ENCODE results near the gene KIR3DL2.
"Not testable (repeated sequence)": the region's sequence is repeated elsewhere in the genome, so short reads cannot be mapped to it uniquely, and the experiment has no call there.

The KIR3DL2 gene

GRCh38 chr19:54850061-54850640 is at the start of gene KIR3DL2:
Gene KIR3DL2 (plus strand): TSS chr19:54850443. CDS start chr19:54850476, 33 bp downstream.
- DNase-seq (ENCODE audit: low read depth), result not testable (repeated sequence)

DNA sequence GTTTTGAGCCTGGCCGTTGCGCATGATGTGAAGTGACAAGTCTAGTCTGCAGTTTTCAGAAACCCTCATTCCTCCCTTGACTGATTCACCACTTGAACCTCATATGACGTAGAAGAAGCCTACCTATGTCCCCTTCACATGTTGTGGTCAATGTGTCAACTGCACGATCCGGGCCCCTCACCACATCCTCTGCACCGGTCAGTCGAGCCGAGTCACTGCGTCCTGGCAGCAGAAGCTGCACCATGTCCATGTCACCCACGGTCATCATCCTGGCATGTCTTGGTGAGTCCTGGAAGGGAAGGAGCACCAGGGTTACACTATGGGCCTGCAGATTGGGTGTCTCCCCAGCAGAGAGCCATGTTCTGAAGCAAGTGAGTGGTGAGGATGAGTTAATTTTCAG is 46.8 kb upstream of the KIR3DL2 start, which contains the start of gene KIR2DL4:
Gene KIR2DL4, plus strand, starts transcription at position 201 of the 400 bp plus-strand sequence. Its CDS starts 42 bp downstream, at position 243.
- DNase-seq (ENCODE audit: low read depth), result no peak

- DNase-seq (ENCODE audit: low read depth), result no peak
Measured at GRCh38 chr19:54804101-54804500, 46.1 kb upstream of the KIR3DL2 start.

- no peak for DNase-seq (ENCODE audit: low read depth)
Measured at GRCh38 chr19:54804571-54804970, 45.7 kb upstream of the KIR3DL2 start.

DNA sequence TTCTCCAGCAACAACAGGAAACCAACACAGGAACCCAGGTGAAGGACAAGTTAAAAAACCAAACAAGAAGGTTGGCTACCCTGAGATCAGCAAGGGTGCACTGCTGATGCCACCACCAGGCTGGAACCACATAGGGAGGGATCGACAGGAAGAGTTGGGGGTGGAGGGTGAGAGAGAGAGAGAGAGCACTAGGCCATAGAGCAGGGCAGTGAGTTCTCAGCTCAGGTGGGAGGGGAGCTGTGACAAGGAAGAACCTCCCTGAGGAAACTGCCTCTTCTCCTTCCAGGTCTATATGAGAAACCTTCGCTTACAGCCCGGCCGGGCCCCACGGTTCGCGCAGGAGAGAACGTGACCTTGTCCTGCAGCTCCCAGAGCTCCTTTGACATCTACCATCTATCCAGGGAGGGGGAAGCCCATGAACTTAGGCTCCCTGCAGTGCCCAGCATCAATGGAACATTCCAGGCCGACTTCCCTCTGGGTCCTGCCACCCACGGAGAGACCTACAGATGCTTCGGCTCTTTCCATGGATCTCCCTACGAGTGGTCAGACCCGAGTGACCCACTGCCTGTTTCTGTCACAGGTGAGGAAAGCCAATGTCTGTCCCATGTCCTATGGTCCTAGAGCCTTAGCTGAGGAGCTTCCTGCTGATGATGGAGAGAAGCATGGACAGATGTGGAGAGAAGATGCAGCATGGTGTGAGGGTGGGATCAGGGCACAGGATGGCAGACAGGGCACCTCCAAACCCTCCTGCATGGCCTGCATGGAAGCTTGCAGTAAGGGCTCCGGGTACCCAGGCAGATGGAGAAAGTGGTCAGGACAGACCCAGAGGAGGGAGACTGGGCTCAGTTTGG is 44.4 kb upstream of the KIR3DL2 start:
- no peak for DNase-seq (ENCODE audit: low read depth)

DNA sequence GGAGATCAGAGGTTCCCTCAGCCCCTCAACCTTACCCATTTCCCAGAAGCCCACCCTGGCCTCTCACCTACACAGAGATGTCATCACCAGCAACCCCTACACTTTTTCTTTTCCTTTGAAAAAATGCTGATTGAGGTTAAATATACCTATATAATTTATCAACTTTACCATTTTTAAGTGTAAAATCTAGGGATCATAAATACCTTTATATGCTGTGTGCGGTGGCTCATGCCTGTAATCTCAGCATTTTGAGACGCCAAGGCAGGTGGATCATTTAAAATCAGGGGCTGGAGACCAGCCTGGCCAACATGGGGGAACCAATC is 43.8 kb upstream of the KIR3DL2 start:
- DNase-seq (ENCODE audit: low read depth), result no peak

DNA sequence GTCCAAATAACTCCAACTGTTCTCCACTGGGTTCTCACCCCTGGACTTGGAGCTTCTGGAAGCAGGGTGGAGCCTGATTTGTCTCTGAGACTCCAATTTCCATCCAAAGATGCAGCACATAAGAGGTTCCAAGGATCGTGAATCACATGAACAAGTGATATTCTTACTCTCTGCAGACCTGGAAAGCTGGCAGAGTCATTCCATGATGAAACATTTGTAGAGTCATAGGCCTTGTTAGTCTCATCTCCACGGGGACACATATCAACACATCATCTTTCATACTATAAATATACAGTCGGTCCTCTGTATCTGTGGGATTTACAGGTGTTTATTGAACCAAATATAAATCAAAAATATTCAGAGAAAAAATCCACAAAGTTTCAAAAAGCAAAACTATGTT is 35.7 kb upstream of the KIR3DL2 start:
- not testable (repeated sequence) for DNase-seq (ENCODE audit: low read depth)

DNA sequence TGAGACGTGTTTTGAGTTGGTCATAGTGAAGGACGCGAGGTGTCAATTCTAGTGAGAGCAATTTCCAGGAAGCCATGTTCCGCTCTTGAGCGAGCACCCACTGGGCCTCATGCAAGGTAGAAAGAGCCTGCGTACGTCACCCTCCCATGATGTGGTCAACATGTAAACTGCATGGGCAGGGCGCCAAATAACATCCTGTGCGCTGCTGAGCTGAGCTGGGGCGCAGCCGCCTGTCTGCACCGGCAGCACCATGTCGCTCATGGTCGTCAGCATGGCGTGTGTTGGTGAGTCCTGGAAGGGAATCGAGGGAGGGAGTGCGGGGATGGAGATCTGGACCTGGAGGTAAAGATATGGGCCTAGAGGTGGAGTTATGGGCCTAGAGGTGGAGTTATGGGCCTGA is 34.0 kb upstream of the KIR3DL2 start, which contains the start of gene KIR3DL1:
Gene KIR3DL1, plus strand, starts transcription at position 218 of the 400 bp plus-strand sequence.
- not testable (repeated sequence) for DNase-seq (ENCODE audit: low read depth)

- DNase-seq (ENCODE audit: low read depth), result no peak
Measured at GRCh38 chr19:54817670-54818536, 32.3 kb upstream of the KIR3DL2 start.

DNA sequence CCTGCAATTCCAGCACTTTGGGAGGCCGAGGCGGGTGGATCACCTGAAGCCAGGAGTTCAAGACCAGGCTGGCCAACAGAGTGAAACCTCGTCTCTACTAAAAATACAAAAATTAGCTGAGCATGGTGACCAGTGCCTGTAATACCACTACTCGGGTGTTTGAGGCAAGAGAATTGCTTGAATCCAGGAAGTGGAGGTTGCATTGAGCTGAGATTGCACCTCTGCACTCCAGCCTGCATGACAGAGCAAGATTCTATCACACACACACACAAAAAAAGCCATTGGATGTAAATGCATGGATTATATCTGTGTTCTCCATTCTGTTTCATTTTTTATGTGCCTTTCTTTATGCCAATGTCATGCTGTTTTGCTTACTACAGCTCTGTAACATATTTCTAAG is 25.8 kb upstream of the KIR3DL2 start:
- DNase-seq (ENCODE audit: low read depth), result not testable (repeated sequence)

GRCh38 chr19:54825326-54825725 is 24.9 kb upstream of the KIR3DL2 start:
- not testable (repeated sequence) for DNase-seq (ENCODE audit: low read depth)

GRCh38 chr19:54828064-54828463 is 22.2 kb upstream of the KIR3DL2 start:
- not testable (repeated sequence) for DNase-seq (ENCODE audit: low read depth)

- DNase-seq (ENCODE audit: low read depth), result not testable (repeated sequence)
Measured at GRCh38 chr19:54832496-54832895, 17.7 kb upstream of the KIR3DL2 start, which contains the start of gene KIR2DS4. Gene KIR2DS4 (plus strand): TSS chr19:54832676.

GRCh38 chr19:54835126-54835525 is 15.1 kb upstream of the KIR3DL2 start:
- DNase-seq (ENCODE audit: low read depth), result not testable (repeated sequence)

GRCh38 chr19:54837522-54837921 is 12.7 kb upstream of the KIR3DL2 start:
- DNase-seq (ENCODE audit: low read depth), result not testable (repeated sequence)

DNA sequence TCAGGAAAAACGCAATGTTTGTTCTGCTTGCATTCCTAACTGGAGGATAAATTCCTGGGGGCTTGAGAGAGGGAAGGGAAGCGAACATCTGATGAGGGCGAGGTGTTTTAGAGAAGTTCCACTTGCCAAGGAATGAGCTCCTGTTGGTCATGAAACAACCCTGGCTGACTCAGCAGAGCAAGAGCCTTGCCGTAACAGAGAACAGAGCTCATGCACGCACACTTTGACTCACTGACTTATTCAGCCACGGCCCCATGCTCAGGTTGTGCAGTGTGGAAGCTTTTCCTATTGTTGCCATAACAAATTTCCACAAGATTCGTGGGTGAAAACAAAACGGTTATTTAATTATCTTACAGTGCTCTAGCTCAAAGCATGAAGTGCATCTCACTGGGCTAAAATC is 7.1 kb upstream of the KIR3DL2 start:
- DNase-seq (ENCODE audit: low read depth), result not testable (repeated sequence)

DNA sequence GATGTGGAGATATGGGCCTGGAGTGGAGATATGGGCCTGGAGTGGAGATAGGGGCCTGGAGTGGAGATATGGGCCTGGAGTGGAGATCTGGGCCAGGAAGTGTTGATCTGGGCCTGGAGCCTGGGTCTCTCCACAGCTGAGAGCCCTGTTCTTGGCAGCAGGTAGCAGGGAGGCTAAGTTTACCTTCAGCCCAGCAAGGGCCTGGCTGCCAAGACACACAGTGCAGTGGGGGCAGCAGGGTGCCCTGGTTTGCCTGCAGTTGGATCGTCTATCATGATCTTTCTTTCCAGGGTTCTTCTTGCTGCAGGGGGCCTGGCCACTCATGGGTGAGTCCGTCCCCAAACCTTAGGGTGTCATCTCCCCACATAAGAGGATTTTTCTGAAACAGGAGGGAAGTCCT is 687 bp downstream of the KIR3DL2 start:
- no peak for DNase-seq (ENCODE audit: low read depth)

DNA sequence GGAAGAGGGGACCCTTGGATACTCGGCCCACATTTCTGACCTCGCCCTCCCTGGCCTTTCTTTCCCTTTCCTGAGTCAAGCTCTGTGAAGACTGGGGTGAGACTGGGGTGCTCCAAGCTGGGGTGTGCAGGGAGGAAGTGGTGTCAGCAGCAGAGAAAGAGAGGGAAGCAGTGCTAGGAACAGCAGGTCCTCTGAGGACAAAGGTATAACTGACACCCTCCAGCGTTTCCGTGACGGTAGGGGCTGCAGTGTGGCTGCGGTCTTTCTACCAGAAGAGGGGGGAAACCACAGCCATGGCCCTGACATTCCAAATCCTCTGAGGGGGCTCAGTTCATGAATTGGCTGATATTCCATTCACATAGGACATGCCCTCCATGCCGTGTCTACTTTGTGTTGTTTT is 1.1 kb downstream of the KIR3DL2 start:
- DNase-seq (ENCODE audit: low read depth), result no peak

DNA sequence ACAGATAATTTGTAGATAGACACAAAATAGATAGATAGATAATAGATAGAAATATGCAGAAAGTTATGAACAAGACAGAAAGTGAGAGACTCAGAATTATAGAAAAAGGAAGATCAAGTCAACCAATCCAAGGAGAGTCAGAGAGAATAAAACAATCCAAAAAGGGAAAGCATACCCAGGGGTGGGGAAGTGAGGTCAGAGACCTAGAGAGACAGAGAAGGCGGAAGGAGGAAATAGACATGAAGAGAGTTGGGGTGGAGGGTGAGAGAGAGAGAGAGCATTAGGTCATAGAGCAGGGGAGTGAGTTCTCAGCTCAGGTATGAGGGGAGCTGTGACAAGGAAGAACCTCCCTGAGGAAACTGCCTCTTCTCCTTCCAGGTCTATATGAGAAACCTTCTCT is 5.0 kb downstream of the KIR3DL2 start:
- not testable (repeated sequence) for DNase-seq (ENCODE audit: low read depth)

GRCh38 chr19:54858476-54858875 is 8.2 kb downstream of the KIR3DL2 start:
- not testable (repeated sequence) for DNase-seq (ENCODE audit: low read depth)

- DNase-seq (ENCODE audit: low read depth), result not testable (repeated sequence)
Measured at GRCh38 chr19:54859421-54859820, 9.2 kb downstream of the KIR3DL2 start.

- DNase-seq (ENCODE audit: low read depth), result not testable (repeated sequence)
Measured at GRCh38 chr19:54863459-54863858, 13.2 kb downstream of the KIR3DL2 start.

Data from activated T-cell treated with anti-CD3 and anti-CD28 coated beads for 1 hour (primary cell).